Measurements from ENCODE around the gene TTC38. TPM values are rescaled to one million over a fixed set of nuclear protein-coding genes. Genes with fewer than 3 reads are reported as not detected.

TTC38 gene
- total RNA-seq, 4 donors from 2014 or later, result 49.8 to 116 (median 76.8) TPM

GRCh38 chr22:46278656-46279645 is 11.1 kb downstream of the TTC38 start:
- no peak for DNase-seq (ENCODE audit: low spot score)
- TF ChIP-seq CTCF (IDR thresholded peaks at IDR 0.05), result no peak
- ATAC-seq (ENCODE audit: low FRiP score), result no peak

GRCh38 chr22:46280063-46280817 is 12.4 kb downstream of the TTC38 start:
- DNase-seq (ENCODE audit: low spot score), result no peak
- TF ChIP-seq CTCF (IDR thresholded peaks at IDR 0.05), result no peak
- no peak for ATAC-seq (ENCODE audit: low FRiP score)

- DNase-seq (ENCODE audit: low spot score), result no peak
- no peak for TF ChIP-seq CTCF (IDR thresholded peaks at IDR 0.05)
- ATAC-seq (ENCODE audit: low FRiP score), result no peak
Observed at GRCh38 chr22:46280999-46281623, 13.3 kb downstream of the TTC38 start.

- ATAC-seq (ENCODE audit: low FRiP score) (no peak), DNase-seq (ENCODE audit: low spot score) (no peak)
- TF ChIP-seq CTCF (IDR thresholded peaks at IDR 0.05), result no peak
Observed at GRCh38 chr22:46281866-46282678, 14.3 kb downstream of the TTC38 start.

- DNase-seq (ENCODE audit: low spot score) (no peak), ATAC-seq (ENCODE audit: low FRiP score) (no peak)
- TF ChIP-seq CTCF (IDR thresholded peaks at IDR 0.05), result no peak
Observed at GRCh38 chr22:46286006-46286405, 18.2 kb downstream of the TTC38 start.
